Measurements from ENCODE around the gene SAC3D1. TPM values are rescaled to one million over a fixed set of nuclear protein-coding genes. Genes with fewer than 3 reads are reported as not detected.
"Not testable (repeated sequence)": the region's sequence is repeated elsewhere in the genome, so short reads cannot be mapped to it uniquely, and the experiment has no call there.

Gene SAC3D1
- total RNA-seq, 1 donor from 2014 or later: 12.6 TPM

DNA sequence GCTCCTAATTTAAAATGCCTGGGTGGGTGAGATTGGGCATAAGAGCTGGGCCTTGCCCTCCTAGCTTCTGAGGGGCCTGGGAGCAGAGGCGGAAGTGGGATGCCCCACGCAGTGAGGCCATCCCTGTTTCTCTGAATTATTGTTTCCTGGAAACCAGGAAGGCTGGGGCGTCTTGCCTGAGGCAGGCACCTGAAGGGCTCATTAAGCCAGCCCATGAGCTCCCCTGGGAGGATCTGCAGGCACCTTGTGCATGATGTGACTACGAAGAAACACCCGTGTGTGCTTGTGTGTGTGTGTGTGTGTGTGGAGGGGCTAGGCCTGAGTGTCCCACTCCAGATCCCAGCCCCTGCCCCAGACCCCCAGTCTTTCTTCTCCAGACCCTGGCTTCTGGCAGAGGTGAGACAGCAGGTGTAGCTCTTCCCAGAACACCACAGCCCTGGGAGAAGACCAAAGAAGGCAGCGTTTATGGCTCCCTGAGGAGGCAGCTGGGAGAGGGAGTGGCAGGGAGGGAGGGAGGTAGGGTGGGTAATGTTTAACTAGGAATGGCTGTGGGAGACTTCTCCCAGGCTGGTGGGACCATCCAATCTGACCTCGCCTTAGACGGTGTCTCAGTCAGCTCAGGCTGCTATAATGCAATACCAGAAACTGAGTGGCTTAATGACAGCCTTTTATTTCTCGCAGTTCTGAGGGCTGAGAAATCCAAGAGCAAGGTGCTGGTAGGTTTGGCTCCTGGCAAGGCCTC lies 42.1 kb upstream of the SAC3D1 start:
- Histone ChIP-seq H3K27ac (no peak overlapping the region), H3K4me3 (no peak overlapping the region), H3K4me1 (peaks cover 32% of the 10 kb centered on the region), H3K36me3 (no peaks in the 10 kb centered on the region), H3K9me3 (no peaks in the 10 kb centered on the region), H3K27me3 (ENCODE audit: low read depth) (no peaks in the 10 kb centered on the region)
- no peak for DNase-seq
- TF ChIP-seq, protein P1, sequence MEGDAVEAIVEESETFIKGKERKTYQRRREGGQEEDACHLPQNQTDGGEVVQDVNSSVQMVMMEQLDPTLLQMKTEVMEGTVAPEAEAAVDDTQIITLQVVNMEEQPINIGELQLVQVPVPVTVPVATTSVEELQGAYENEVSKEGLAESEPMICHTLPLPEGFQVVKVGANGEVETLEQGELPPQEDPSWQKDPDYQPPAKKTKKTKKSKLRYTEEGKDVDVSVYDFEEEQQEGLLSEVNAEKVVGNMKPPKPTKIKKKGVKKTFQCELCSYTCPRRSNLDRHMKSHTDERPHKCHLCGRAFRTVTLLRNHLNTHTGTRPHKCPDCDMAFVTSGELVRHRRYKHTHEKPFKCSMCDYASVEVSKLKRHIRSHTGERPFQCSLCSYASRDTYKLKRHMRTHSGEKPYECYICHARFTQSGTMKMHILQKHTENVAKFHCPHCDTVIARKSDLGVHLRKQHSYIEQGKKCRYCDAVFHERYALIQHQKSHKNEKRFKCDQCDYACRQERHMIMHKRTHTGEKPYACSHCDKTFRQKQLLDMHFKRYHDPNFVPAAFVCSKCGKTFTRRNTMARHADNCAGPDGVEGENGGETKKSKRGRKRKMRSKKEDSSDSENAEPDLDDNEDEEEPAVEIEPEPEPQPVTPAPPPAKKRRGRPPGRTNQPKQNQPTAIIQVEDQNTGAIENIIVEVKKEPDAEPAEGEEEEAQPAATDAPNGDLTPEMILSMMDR (IDR thresholded peaks at IDR 0.05): no peak
- no peak for ATAC-seq
- intact Hi-C loops (cut with DNase I): no loop called here

DNA sequence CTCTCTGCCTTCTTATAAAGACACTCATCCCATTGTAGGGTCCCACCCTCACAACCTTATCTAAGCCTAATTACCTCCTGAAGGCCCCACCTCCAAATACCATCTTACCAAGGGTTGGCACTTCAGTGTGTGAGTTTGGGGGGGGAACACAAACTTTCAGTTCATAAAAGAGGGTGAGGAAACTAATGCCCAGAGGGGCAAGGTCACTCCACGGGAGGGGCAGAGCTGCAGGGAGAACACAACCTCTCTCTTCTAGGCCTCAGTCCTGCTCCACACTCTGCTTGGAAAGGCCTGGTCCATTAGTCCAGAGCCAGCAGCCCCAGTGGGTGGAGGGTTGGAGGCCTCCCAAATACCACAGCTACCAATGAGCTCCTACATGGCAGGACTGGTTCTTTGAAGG lies 41.5 kb upstream of the SAC3D1 start:
- ATAC-seq (no peak), DNase-seq (no peak)
- intact Hi-C loops (cut with DNase I): no loop called here
- peaks cover 27% of the 10 kb centered on the region for H3K4me1 ChIP-seq
- H3K9me3 ChIP-seq: no peaks in the 10 kb centered on the region
- H3K27me3 ChIP-seq (ENCODE audit: low read depth): no peaks in the 10 kb centered on the region
- no peak overlapping the region for H3K4me3 ChIP-seq
- no peaks in the 10 kb centered on the region for H3K36me3 ChIP-seq
- TF ChIP-seq, protein P1 (IDR thresholded peaks at IDR 0.05): no peak
- no peak overlapping the region for H3K27ac ChIP-seq

DNA sequence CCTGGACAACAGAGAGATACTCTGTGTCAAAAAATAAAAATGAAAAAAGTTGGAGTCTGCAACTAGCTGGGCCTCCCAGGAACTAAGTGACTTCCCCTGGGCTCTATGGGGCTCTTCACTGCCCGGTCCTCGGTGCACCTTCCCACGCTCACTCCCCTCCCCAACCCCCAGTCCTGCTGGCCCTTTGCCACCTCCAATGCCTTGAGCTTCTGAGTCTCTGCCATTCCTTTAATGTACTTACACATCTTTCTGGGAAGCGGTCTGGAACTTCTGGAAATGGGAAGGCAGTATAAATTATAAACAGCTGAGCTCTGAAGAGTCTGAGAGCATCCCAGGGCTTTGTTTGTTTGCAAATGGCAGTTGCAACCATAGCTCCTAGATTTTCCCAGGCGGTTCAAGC lies 38.3 kb upstream of the SAC3D1 start:
- H3K9me3 ChIP-seq: no peaks in the 10 kb centered on the region
- intact Hi-C loops (cut with DNase I): no loop called here
- no peaks in the 10 kb centered on the region for H3K27me3 ChIP-seq (ENCODE audit: low read depth)
- H3K27ac ChIP-seq: no peak overlapping the region
- H3K36me3 ChIP-seq: no peaks in the 10 kb centered on the region
- DNase-seq (no peak), ATAC-seq (no peak)
- TF ChIP-seq, protein P1 (IDR thresholded peaks at IDR 0.05): no peak
- H3K4me1 ChIP-seq: no peaks in the 10 kb centered on the region
- H3K4me3 ChIP-seq: no peak overlapping the region

DNA sequence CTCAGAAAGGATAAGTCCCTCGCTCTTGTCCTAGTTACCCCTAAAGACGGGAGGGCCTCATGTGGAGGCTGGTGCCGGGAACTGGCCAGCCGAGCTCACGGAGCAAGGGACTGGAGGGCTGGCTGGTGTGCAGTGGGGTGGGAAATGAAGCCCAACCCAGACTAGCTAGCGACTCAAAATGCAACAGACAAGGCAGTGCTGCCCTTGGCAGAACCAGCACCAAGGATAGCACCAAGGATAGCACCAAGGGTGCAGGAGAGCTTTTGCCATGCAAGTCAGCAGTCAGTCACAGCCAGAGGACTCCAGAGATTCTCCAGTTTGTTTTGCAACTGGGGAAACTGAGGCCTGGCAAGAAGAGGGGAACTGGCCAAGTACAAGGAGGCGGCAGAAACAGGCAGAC lies 37.7 kb upstream of the SAC3D1 start:
- no peak for ATAC-seq
- H3K4me3 ChIP-seq: no peak overlapping the region
- no peak for DNase-seq
- no peaks in the 10 kb centered on the region for H3K9me3 ChIP-seq
- no peak overlapping the region for H3K27ac ChIP-seq
- intact Hi-C loops (cut with DNase I): no loop called here
- H3K4me1 ChIP-seq: no peaks in the 10 kb centered on the region
- H3K36me3 ChIP-seq: no peaks in the 10 kb centered on the region
- no peaks in the 10 kb centered on the region for H3K27me3 ChIP-seq (ENCODE audit: low read depth)
- TF ChIP-seq, protein P1 (IDR thresholded peaks at IDR 0.05): no peak

DNA sequence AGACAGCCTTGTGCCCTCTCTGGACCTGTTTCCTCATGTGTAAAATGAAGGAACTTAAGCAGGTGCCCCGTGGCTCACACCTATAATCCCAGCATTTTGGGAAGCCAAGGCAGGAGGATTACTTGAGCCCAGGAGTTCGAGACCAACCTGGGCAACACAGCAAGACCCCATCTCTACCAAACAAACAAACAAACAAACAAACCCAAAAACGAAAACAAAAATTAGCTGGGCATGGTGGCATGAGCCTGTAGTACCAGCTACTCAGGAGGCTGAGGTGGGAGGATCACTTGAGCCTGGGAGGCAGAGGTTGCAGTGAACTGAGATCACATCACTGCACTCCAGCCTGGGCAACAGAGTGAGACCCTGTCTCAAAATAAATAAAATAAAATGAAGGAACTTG lies 37.0 kb upstream of the SAC3D1 start:
- intact Hi-C loops (cut with DNase I); H3K4me3 ChIP-seq; ATAC-seq; H3K27me3 ChIP-seq (ENCODE audit: low read depth); DNase-seq; H3K27ac ChIP-seq; H3K9me3 ChIP-seq; H3K4me1 ChIP-seq; H3K36me3 ChIP-seq: not testable (repeated sequence)

DNA sequence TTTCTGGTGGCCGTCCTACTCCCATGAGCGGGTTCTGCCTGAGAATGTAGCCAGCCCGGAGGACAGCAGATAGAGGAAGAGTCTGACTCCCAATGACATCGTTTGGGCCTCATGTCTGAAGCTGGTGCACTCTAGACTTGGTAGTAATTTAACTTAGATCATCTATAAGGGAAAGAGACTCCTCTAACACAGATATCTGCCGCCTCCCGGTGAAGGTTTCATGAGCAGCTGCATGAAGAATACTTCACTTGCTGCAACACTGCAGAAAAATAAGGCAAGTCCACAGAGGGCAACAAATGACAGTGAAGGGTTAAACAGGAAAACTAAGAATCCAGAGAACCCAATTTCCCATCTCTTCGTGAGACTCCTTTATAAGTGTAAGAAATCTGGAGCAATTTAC lies 33.0 kb upstream of the SAC3D1 start:
- intact Hi-C loops (cut with DNase I): no loop called here

More for the DNA sequence above, 33.0 kb upstream of the SAC3D1 start:
- peaks cover 7% of the 10 kb centered on the region for H3K4me1 ChIP-seq
- no peak overlapping the region for H3K27ac ChIP-seq
- H3K9me3 ChIP-seq: no peaks in the 10 kb centered on the region
- TF ChIP-seq, protein P1 (IDR thresholded peaks at IDR 0.05): no peak
- ATAC-seq: no peak
- no peak for DNase-seq
- no peaks in the 10 kb centered on the region for H3K36me3 ChIP-seq
- no peaks in the 10 kb centered on the region for H3K27me3 ChIP-seq (ENCODE audit: low read depth)
- H3K4me3 ChIP-seq: no peak overlapping the region
